ENCODE data around the gene SLX4.

DNA sequence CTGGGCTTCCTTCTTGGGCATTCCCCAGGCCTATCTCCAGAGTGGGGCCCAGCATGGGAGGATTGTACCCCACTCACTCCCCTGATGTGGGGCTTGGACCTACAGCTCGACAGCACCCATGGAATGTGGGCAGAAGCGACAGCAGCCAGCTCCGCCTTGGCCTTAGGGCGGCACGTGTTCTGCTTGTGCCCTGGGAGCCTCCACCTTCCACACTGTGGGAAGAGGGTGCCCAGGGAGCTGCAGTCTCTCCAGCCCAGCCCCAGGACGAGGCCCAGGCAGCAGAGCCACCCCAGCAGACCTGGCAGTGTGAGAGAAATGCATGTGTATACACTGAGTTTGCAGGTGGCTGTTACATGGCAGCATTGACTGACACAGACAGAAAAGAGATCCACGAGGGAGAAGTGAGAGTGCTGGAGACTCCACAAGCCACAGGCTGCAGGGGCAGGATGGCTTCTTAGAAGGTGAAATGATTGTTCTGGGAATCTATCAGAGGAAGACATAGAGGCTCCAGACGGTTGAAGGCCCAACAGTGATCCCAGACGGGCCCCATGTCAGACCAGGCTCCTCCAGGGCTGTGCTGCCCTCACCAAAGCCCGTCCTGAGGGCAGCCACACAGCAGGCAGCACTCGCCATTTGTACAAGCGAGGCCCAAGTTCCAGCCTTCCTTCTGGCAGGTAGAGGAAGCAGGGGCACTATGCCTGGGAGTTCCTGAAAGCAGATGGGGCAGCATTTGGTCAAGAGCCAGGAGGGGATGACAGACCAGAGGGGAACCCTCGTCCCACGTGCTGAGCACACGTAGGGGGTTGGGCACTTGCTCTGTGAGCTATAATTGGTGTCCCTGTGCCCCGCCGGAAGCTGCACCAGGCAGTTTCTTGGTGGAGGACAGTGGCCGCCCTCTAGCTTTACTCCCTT lies 40.3 kb upstream of the SLX4 start:
- TF ChIP-seq ZNF70 (CRISPR knock-in tag; IDR thresholded peaks at IDR 0.05) (no peak), ZFP3 (CRISPR knock-in tag; IDR thresholded peaks at IDR 0.05) (no peak), ZFP30 (CRISPR knock-in tag; IDR thresholded peaks at IDR 0.05) (no peak), ARNTL (CRISPR knock-in tag; IDR thresholded peaks at IDR 0.05; ENCODE audit: borderline replicate concordance, low read depth) (no peak), ZNF565 (CRISPR knock-in tag; conservative IDR thresholded peaks at IDR 0.05; ENCODE audit: low read depth) (no peak)
- TF ChIP-seq, protein P1, sequence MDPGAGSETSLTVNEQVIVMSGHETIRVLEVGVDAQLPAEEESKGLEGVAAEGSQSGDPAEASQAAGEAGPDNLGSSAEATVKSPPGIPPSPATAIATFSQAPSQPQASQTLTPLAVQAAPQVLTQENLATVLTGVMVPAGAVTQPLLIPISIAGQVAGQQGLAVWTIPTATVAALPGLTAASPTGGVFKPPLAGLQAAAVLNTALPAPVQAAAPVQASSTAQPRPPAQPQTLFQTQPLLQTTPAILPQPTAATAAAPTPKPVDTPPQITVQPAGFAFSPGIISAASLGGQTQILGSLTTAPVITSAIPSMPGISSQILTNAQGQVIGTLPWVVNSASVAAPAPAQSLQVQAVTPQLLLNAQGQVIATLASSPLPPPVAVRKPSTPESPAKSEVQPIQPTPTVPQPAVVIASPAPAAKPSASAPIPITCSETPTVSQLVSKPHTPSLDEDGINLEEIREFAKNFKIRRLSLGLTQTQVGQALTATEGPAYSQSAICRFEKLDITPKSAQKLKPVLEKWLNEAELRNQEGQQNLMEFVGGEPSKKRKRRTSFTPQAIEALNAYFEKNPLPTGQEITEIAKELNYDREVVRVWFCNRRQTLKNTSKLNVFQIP (CRISPR knock-in tag; IDR thresholded peaks at IDR 0.05; ENCODE audit: borderline replicate concordance, low read depth): no peak
- TF ChIP-seq, protein P2, sequence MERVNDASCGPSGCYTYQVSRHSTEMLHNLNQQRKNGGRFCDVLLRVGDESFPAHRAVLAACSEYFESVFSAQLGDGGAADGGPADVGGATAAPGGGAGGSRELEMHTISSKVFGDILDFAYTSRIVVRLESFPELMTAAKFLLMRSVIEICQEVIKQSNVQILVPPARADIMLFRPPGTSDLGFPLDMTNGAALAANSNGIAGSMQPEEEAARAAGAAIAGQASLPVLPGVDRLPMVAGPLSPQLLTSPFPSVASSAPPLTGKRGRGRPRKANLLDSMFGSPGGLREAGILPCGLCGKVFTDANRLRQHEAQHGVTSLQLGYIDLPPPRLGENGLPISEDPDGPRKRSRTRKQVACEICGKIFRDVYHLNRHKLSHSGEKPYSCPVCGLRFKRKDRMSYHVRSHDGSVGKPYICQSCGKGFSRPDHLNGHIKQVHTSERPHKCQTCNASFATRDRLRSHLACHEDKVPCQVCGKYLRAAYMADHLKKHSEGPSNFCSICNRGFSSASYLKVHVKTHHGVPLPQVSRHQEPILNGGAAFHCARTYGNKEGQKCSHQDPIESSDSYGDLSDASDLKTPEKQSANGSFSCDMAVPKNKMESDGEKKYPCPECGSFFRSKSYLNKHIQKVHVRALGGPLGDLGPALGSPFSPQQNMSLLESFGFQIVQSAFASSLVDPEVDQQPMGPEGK (CRISPR knock-in tag; IDR thresholded peaks at IDR 0.05; ENCODE audit: borderline replicate concordance): no peak
